SK-N-SH (cell line): Measurements from ENCODE around the gene CRYAA. TPM values are rescaled to one million over a fixed set of nuclear protein-coding genes. Genes with fewer than 3 reads are reported as not detected.

Source experiments
- polyA plus RNA-seq, 3 experiments: library from polyadenylated mRNA; depleted of rRNA; stranded (reverse); fragments of >200 nt; gene quantifications; 2 replicates each; pipeline ENCODE4 v1.2.3, GENCODE V29; 2012

The CRYAA gene
- polyA plus RNA-seq, 1 of the 3 experiments (the other 2 are of a cell fraction): not detected

Other genes with a start within 250 kb of the CRYAA start
- not detected in 2 replicates for gene ERVH48-1, start 243.4 kb upstream of the CRYAA start, polyA plus RNA-seq (2012; rRNA removed)
- gene PKNOX1, start 194.4 kb upstream of the CRYAA start, polyA plus RNA-seq (2012; rRNA removed): 17.8 and 21.7 TPM in 2 replicates
- 15.1 and 19.9 TPM in 2 replicates for gene CBS, start 93.2 kb upstream of the CRYAA start, polyA plus RNA-seq (2012; rRNA removed)
- 130 and 206 TPM in 2 replicates for gene U2AF1, start 61.4 kb upstream of the CRYAA start, polyA plus RNA-seq (2012; rRNA removed)